Measurements from ENCODE around the gene CYLD.

DNA sequence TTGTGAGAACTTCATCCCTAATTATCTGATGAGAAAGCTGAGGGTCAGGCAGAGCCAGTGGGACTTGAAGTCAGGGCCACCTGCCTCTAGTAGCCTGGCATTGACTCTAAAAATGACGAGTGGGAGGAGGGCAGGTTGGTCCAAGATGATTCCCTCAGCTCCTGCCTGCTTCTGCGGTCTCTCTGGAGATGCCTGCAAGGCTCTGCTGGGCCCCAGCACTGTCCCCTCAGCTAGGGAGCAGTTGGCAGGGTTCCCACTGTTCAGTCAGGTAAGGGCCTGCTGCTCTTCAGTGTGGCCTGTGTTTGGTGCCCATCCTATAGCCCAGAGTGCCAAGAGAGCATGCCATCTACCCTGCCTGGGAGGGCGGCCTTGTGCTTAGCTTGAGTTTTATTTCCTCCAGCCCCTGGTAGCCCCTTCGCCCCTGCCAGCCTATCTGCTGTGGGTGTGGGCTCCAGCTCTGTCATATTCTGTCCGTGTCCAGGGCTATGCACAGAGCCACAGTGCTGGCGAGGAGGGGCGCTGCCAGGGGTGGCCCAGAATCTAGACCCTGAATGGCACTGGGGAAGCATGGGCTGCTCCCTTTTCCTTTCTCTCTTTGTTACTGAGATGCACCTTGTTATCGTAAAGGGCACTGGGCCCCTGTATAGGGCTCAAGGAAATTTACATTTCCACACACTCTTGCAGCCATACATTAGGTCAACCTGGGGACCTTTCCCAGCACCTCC, 68.5 kb downstream of the CYLD start:
- TF ChIP-seq, protein P1, sequence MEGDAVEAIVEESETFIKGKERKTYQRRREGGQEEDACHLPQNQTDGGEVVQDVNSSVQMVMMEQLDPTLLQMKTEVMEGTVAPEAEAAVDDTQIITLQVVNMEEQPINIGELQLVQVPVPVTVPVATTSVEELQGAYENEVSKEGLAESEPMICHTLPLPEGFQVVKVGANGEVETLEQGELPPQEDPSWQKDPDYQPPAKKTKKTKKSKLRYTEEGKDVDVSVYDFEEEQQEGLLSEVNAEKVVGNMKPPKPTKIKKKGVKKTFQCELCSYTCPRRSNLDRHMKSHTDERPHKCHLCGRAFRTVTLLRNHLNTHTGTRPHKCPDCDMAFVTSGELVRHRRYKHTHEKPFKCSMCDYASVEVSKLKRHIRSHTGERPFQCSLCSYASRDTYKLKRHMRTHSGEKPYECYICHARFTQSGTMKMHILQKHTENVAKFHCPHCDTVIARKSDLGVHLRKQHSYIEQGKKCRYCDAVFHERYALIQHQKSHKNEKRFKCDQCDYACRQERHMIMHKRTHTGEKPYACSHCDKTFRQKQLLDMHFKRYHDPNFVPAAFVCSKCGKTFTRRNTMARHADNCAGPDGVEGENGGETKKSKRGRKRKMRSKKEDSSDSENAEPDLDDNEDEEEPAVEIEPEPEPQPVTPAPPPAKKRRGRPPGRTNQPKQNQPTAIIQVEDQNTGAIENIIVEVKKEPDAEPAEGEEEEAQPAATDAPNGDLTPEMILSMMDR (IDR thresholded peaks at IDR 0.05): no peak
- TF ChIP-seq POLR2A (IDR thresholded peaks at IDR 0.05): no peak
- no peak for TF ChIP-seq POLR2AphosphoS5 (IDR thresholded peaks at IDR 0.05; ENCODE audit: insufficient read depth in 1 of 2, low read depth in 1 of 2)

All from vagina (tissue), 2 donors.